Fibroblast of gingiva (primary cell): ENCODE results near the gene SCN7A.
"Not testable (repeated sequence)": the region's sequence is repeated elsewhere in the genome, so short reads cannot be mapped to it uniquely, and the experiment has no call there.

Experiments
- DNase-seq: peaks from one replicate; pipeline ENCODE4 v3.0.0-alpha.2; 2011; ENCODE audit warnings: low read depth

Gene SCN7A

DNA sequence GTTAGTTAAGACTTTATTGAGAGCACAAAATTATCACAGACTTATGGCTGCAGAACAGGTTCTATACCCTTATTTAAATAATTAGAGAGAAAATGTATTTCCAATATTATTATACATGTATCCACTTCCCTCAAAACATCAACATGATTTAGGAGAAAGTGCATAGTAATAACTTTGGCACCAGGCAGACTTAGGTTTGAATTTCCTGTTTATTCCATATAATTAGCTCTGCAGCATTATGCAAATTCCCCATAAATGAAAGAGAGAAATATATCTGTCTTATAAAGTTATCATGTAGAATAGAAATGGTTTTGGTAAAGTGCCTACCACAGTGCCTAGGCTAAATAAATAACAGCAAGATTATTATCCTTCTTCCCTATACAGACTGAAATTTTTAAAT, 133.6 kb downstream of the SCN7A start:
- no peak for DNase-seq

DNA sequence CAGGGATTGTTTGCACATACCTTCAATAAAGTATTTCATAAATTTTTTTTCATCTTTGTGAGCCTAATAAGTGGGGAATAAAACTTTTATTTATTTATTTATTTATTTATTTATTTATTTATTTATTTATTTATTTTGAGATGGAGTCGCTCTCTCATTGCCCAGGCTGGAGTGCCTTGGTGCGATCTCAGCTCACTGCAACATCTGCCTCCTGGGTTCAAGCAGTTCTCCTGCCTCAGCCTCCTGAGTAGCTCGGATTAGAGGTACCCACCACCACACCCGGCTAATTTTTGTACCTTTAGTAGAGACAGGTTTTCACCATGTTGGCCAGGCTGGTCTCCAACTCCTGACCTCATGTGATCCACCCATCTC, 136.1 kb downstream of the SCN7A start:
- DNase-seq = not testable (repeated sequence)

GRCh38 chr2:166357068-166357949, 136.7 kb downstream of the SCN7A start:
- DNase-seq = no peak
